Activated CD4-positive, alpha-beta T cell treated with anti-CD3 and anti-CD28 coated beads, Interleukin-2, amount 50 U/mL, for 48 hours (primary cell): ENCODE measurements around the gene OSTF1.
A peak's percentile ranks its signal among the peaks of the same experiment; 100 is the strongest.

Experiments
- DNase-seq, 2 experiments: peaks; one replicate each; pipeline ENCODE4 v3.0.0-alpha.2; 2020

OSTF1 gene

GRCh38 chr9:75168270-75169178 is 80.2 kb downstream of the OSTF1 start:
- no peak for DNase-seq

GRCh38 chr9:75169623-75170022 is 81.3 kb downstream of the OSTF1 start:
- no peak for DNase-seq

- no peak for DNase-seq
Observed at GRCh38 chr9:75170898-75171360, 82.6 kb downstream of the OSTF1 start.

GRCh38 chr9:75175395-75175794 is 87.1 kb downstream of the OSTF1 start:
- no peak for DNase-seq

GRCh38 chr9:75176037-75176436 is 87.7 kb downstream of the OSTF1 start:
- no peak for DNase-seq

- no peak for DNase-seq
Observed at GRCh38 chr9:75181750-75182149, 93.4 kb downstream of the OSTF1 start.

- DNase-seq, result no peak
Observed at GRCh38 chr9:75183306-75183705, 95.0 kb downstream of the OSTF1 start.

- DNase-seq, result no peak
Observed at GRCh38 chr9:75184471-75184870, 96.2 kb downstream of the OSTF1 start.

GRCh38 chr9:75185585-75186170 is 97.4 kb downstream of the OSTF1 start:
- DNase-seq, result peak; percentile 57 to 68

- no peak for DNase-seq
Observed at GRCh38 chr9:75186767-75187380, 98.6 kb downstream of the OSTF1 start.

- no peak for DNase-seq
Observed at GRCh38 chr9:75188756-75189155, 100.4 kb downstream of the OSTF1 start.

- no peak for DNase-seq
Observed at GRCh38 chr9:75190762-75191161, 102.4 kb downstream of the OSTF1 start.
